ENCODE measurements around the gene LYPD3. TPM values are rescaled to one million over a fixed set of nuclear protein-coding genes. Genes with fewer than 3 reads are reported as not detected.

Gene LYPD3
- total RNA-seq, 1 experiment from 2014 or later, result 1.8 TPM

GRCh38 chr19:43433689-43434088 is 31.7 kb downstream of the LYPD3 start:
- no peak overlapping the region for H2AFZ ChIP-seq (ENCODE audit: low read length)

More at GRCh38 chr19:43433689-43434088, 31.7 kb downstream of the LYPD3 start:
- H3K4me2 ChIP-seq (ENCODE audit: insufficient read depth, insufficient read length, low read length), result no peak overlapping the region
- H2AK5ac ChIP-seq (ENCODE audit: insufficient read length, low read length), result no peak overlapping the region
- no peak overlapping the region for H3K14ac ChIP-seq (ENCODE audit: insufficient read depth, low read length)
- H3T11ph ChIP-seq (ENCODE audit: low read length), result no peak overlapping the region
- no peaks in the 10 kb centered on the region for H3K9me3 ChIP-seq (ENCODE audit: control insufficient read depth, low read depth, low read length)
- Mint-ChIP-seq H3K36me3 (ENCODE audit: insufficient read depth in 1 of 3, low read depth in 3 of 3) (no peaks in the 10 kb centered on the region), H3K9me3 (peaks cover 0 to 19% of the 10 kb centered on the region in 2 experiments; a peak in 4 of 5 replicates), H3K27ac (no peak overlapping the region), H3K4me1 (no peaks in the 10 kb centered on the region), H3K4me3 (no peak overlapping the region), H3K27me3 (ENCODE audit: low read depth) (no peaks in the 10 kb centered on the region; the same call in 1 of the 2 replicates)
- H3K27me3 ChIP-seq (ENCODE audit: insufficient read depth, low read length), result no peaks in the 10 kb centered on the region
- no peak overlapping the region for H3K9ac ChIP-seq (ENCODE audit: extremely low read depth, insufficient read length, low read length)
- no peak overlapping the region for H4K5ac ChIP-seq (ENCODE audit: insufficient read length, low read depth, low read length)
- no peaks in the 10 kb centered on the region for H4K20me1 ChIP-seq (ENCODE audit: control insufficient read depth, insufficient read depth, insufficient read length)
- no peak overlapping the region for H3K23ac ChIP-seq (ENCODE audit: insufficient read length, low read depth, low read length)
- H2BK20ac ChIP-seq (ENCODE audit: low read depth, low read length, poor library complexity, severe bottlenecking), result no peak overlapping the region
- no peak overlapping the region for H3K27ac ChIP-seq (ENCODE audit: insufficient read length, low read depth, low read length)
- no peaks in the 10 kb centered on the region for H3K79me2 ChIP-seq (ENCODE audit: insufficient read depth, low read length)
- no peaks in the 10 kb centered on the region for H3K23me2 ChIP-seq (ENCODE audit: insufficient read length, low read depth, low read length, poor library complexity, severe bottlenecking)
- no peak overlapping the region for H2BK15ac ChIP-seq (ENCODE audit: low read depth, low read length)
- H4K91ac ChIP-seq (ENCODE audit: insufficient read length, low read depth, low read length), result no peak overlapping the region
- H2BK5ac ChIP-seq (ENCODE audit: insufficient read length, low read length), result no peak overlapping the region
- H2BK120ac ChIP-seq (ENCODE audit: low read depth, low read length, poor library complexity, severe bottlenecking), result no peak overlapping the region
- WGBS (ENCODE audit: extremely low coverage, insufficient read length, low lambda C conversion rate), result no CpG with 5 or more reads among the region's 6 CpGs
- TF ChIP-seq CTCF (conservative IDR thresholded peaks at IDR 0.05), result no peak
- H3K18ac ChIP-seq (ENCODE audit: insufficient read length, low read depth, low read length), result no peak overlapping the region
- no peak overlapping the region for H3K4ac ChIP-seq (ENCODE audit: low read depth, low read length)
- no peaks in the 10 kb centered on the region for H3K4me1 ChIP-seq (ENCODE audit: insufficient read depth, low read length)
- no peak overlapping the region for H3K56ac ChIP-seq (ENCODE audit: insufficient read length, low read depth, low read length)
- no peak overlapping the region for H4K8ac ChIP-seq (replicated peaks; ENCODE audit: insufficient read length, low read depth, low read length)
- no peak overlapping the region for H2BK12ac ChIP-seq (ENCODE audit: insufficient read length, low read depth, low read length)
- DNase-seq, result no peak
- no peaks in the 10 kb centered on the region for H3K79me1 ChIP-seq (ENCODE audit: insufficient read depth, low read depth, low read length, poor library complexity, severe bottlenecking)

Measured in H9 (cell line).